Effector memory CD4-positive, alpha-beta T cell (primary cell): ENCODE data around the gene MBTPS2.
A peak's percentile ranks its signal among the peaks of the same experiment; 100 is the strongest.

ENCODE experiments used
- DNase-seq, 3 donors: peaks; one replicate each; pipeline ENCODE4 v3.0.0-alpha.2; 2020
- H3K27ac ChIP-seq: 2 replicates; pipeline ENCODE4 v1.7.0; 2013; ENCODE audit warnings: mild to moderate bottlenecking, low read length, moderate library complexity; ENCODE audit not compliant: insufficient read depth, poor library complexity, severe bottlenecking
- H3K27me3 ChIP-seq: replicated peaks from 2 replicates; pipeline ENCODE4 v1.7.0; 2013; ENCODE audit warnings: mild to moderate bottlenecking, low read length; ENCODE audit not compliant: insufficient read depth, control insufficient read depth, poor library complexity, severe bottlenecking
- H3K36me3 ChIP-seq: 2 replicates; pipeline ENCODE4 v1.7.0; 2013; ENCODE audit warnings: mild to moderate bottlenecking, low read length, moderate library complexity; ENCODE audit not compliant: control insufficient read depth, insufficient read depth
- H3K4me1 ChIP-seq: 2 replicates; pipeline ENCODE4 v1.7.0; 2013; ENCODE audit warnings: low read length, mild to moderate bottlenecking; ENCODE audit not compliant: control insufficient read depth, insufficient read depth, poor library complexity, severe bottlenecking
- H3K4me3 ChIP-seq: 2 replicates; pipeline ENCODE4 v1.7.0; 2013; ENCODE audit warnings: low read length, low read depth, mild to moderate bottlenecking; ENCODE audit not compliant: insufficient read depth, poor library complexity, severe bottlenecking
- H3K9me3 ChIP-seq: 2 replicates; pipeline ENCODE4 v1.7.0; 2013; ENCODE audit warnings: mild to moderate bottlenecking, low read length, moderate library complexity; ENCODE audit not compliant: control insufficient read depth
- total RNA-seq, 3 donors: gene quantifications; one replicate each; lab custom pipeline; 2026; lab: John Stamatoyannopoulos, UW

Gene MBTPS2
- total RNA-seq = 3.3 to 3.8 (median 3.5) reads per million in 3 donors

- H3K27ac ChIP-seq = peak within 1 kb of the TSS; percentile 49
- DNase-seq = peak; percentile 64 to 69 (median 67)
- H3K4me3 ChIP-seq = peak within 1 kb of the TSS; percentile 70
- no peaks in the 10 kb centered on the region for H3K36me3 ChIP-seq
- no peaks in the 10 kb centered on the region for H3K27me3 ChIP-seq
- no peaks in the 10 kb centered on the region for H3K9me3 ChIP-seq
- H3K4me1 ChIP-seq = no peaks in the 10 kb centered on the region
These were observed at the start of gene MBTPS2 for GRCh38 chrX:21839334-21840192. Gene MBTPS2, plus strand, starts transcription at chrX:21839617. Its CDS starts 118 bp downstream, at chrX:21839735.

- Histone ChIP-seq H3K4me3 (no peak overlapping the region), H3K4me1 (no peaks in the 10 kb centered on the region), H3K27ac (no peak overlapping the region), H3K9me3 (no peaks in the 10 kb centered on the region), H3K27me3 (no peaks in the 10 kb centered on the region), H3K36me3 (no peaks in the 10 kb centered on the region)
- no peak for DNase-seq
These were observed 40.7 kb upstream of the MBTPS2 start for GRCh38 chrX:21798677-21799219.

DNA sequence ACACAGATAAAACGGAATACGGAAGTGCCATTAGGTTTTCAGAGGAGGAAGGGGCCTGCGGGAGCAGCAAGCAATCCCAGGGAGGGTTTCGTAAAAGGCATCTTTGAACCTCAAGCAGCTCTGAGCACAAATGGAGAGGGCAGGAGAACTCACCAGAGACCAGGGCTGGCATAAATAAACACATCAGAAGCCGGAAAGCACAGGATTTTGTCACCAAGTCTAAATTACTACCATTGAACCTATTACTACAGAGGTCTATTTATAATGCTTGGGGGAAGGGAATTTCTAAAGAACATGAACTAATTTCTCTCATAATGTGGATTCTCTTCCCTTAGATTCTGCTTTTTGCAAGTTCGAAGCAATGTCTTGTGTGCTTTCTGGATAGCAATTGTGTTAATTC lies 39.6 kb upstream of the MBTPS2 start:
- Histone ChIP-seq H3K4me3 (no peak overlapping the region), H3K27me3 (no peaks in the 10 kb centered on the region), H3K27ac (no peak overlapping the region), H3K4me1 (no peaks in the 10 kb centered on the region), H3K36me3 (no peaks in the 10 kb centered on the region), H3K9me3 (no peaks in the 10 kb centered on the region)
- no peak for DNase-seq

GRCh38 chrX:21800344-21800770 lies 39.1 kb upstream of the MBTPS2 start:
- Histone ChIP-seq H3K4me1 (no peaks in the 10 kb centered on the region), H3K36me3 (no peaks in the 10 kb centered on the region), H3K4me3 (no peak overlapping the region), H3K27me3 (no peaks in the 10 kb centered on the region), H3K27ac (no peak overlapping the region), H3K9me3 (no peaks in the 10 kb centered on the region)
- no peak for DNase-seq

DNA sequence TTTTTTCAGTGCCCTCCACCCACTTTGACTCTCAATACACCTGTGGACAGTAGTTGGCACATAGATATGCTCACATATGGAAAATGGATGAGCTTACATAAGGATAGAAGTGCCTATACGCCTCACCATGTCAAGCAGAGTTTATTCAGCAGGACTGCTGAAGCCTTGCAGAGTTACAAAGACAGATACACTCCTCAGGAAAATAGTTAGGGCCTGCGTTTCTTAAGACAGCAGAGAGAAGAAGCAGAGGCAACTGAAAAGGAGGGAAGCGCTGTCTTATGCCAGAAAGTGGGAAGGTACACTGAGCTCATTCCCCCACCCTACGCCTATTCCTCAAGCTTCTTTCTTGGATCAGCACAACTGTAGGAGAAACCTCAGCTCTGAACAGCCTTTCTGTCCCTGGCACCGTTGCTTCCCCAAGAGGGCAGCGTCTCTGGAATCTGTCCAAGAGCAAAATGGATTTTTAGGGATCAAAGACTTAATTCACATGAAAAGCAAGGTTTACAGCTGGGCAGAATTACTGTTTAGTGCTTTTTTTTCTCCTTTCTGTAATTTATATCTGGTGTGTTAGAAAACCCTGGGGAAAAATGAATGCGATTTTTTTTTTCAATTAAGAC lies 37.3 kb upstream of the MBTPS2 start:
- H3K4me3 ChIP-seq = no peak overlapping the region
- no peaks in the 10 kb centered on the region for H3K27me3 ChIP-seq
- no peaks in the 10 kb centered on the region for H3K9me3 ChIP-seq
- no peak for DNase-seq
- H3K36me3 ChIP-seq = no peaks in the 10 kb centered on the region
- H3K27ac ChIP-seq = no peak overlapping the region
- H3K4me1 ChIP-seq = no peaks in the 10 kb centered on the region

- DNase-seq = no peak
- no peaks in the 10 kb centered on the region for H3K9me3 ChIP-seq
- no peaks in the 10 kb centered on the region for H3K36me3 ChIP-seq
- H3K4me3 ChIP-seq = no peak overlapping the region
- H3K4me1 ChIP-seq = no peaks in the 10 kb centered on the region
- H3K27me3 ChIP-seq = no peaks in the 10 kb centered on the region
- no peak overlapping the region for H3K27ac ChIP-seq
These were observed 36.6 kb upstream of the MBTPS2 start for GRCh38 chrX:21802839-21803238.

DNA sequence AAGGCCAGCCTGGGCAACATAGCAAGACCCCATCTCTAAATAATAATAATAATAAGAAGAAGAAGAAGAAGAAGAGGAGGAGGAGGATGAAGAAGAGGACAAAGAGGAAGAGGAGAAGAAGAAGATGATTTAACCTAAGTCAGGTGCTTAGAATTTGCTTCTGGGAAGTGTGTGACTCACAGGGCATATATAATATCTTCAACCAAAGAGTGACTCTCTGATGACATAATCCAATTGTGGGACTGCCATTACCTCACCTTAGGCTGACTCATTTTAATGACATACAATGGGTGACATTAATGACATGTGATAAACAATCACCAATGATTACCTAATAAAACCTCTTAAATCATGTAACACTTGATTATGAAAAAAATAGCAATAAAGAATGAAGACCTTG lies 32.7 kb upstream of the MBTPS2 start:
- Histone ChIP-seq H3K4me1 (no peaks in the 10 kb centered on the region), H3K27ac (no peak overlapping the region), H3K27me3 (no peaks in the 10 kb centered on the region), H3K9me3 (no peaks in the 10 kb centered on the region), H3K4me3 (no peak overlapping the region), H3K36me3 (no peaks in the 10 kb centered on the region)
- no peak for DNase-seq

DNA sequence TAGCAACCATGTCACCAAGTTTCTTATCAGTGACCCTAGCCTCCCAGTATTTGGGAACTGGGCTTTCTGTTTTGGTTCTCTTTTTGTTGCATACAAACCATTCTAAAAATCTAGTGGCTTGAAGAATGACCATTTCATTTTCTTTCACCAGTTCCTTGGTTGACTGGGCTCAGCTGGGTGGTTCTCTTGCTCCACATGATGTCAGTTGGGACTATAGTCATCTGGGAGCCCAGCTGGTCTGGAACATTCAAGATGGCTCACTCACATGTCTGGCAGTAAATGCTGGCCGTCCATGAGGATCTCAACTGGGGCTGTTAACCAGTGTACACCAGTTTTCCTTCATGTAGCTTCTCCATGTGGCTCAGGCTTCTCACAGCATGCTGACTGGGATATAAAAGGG lies 27.6 kb upstream of the MBTPS2 start:
- DNase-seq = no peak
- no peaks in the 10 kb centered on the region for H3K9me3 ChIP-seq
- no peak overlapping the region for H3K4me3 ChIP-seq
- no peaks in the 10 kb centered on the region for H3K27me3 ChIP-seq
- no peaks in the 10 kb centered on the region for H3K36me3 ChIP-seq
- no peaks in the 10 kb centered on the region for H3K4me1 ChIP-seq
- no peak overlapping the region for H3K27ac ChIP-seq

GRCh38 chrX:21812628-21813027 lies 26.8 kb upstream of the MBTPS2 start:
- no peaks in the 10 kb centered on the region for H3K27me3 ChIP-seq
- no peaks in the 10 kb centered on the region for H3K9me3 ChIP-seq
- H3K4me3 ChIP-seq = no peak overlapping the region
- no peaks in the 10 kb centered on the region for H3K4me1 ChIP-seq
- H3K27ac ChIP-seq = no peak overlapping the region
- H3K36me3 ChIP-seq = no peaks in the 10 kb centered on the region
- DNase-seq = no peak
